HepG2 (cell line): ENCODE measurements around the gene PIGO. TPM values are rescaled to one million over a fixed set of nuclear protein-coding genes. Genes with fewer than 3 reads are reported as not detected.
A peak's percentile ranks its signal among the peaks of the same experiment; 100 is the strongest.

ENCODE experiments used
- FOXP4 ChIP-seq: sonication (generic); formaldehyde crosslinking; IDR thresholded peaks from 2 replicates; pipeline ENCODE4 v1.4.0; 2020; ENCODE audit warnings: missing genetic modification reagents
- NR2F2 ChIP-seq: IDR thresholded peaks from 2 replicates; pipeline ENCODE4 v1.6.1; 2012; ENCODE audit warnings: low read depth, inconsistent platforms, borderline replicate concordance
- RBM39 ChIP-seq: fragments of 200-400 bp; formaldehyde crosslinking; IDR thresholded peaks from one replicate; pipeline ENCODE4 v1.6.1; 2018; ENCODE audit warnings: antibody characterized with exemption, mild to moderate bottlenecking, low read depth, low read length; ENCODE audit not compliant: poor library complexity, severe bottlenecking
- REST ChIP-seq, 2 experiments: IDR thresholded peaks; 2 replicates each; pipeline ENCODE4 v1.6.1; 2011 to 2012; ENCODE audit warnings: low read length in 2 of 2, borderline replicate concordance in 1 of 2, low read depth in 1 of 2, mild to moderate bottlenecking in 1 of 2, moderate library complexity in 1 of 2
- RFX3 ChIP-seq: IDR thresholded peaks from 2 replicates; pipeline ENCODE4 v1.6.1; 2016; ENCODE audit warnings: missing biosample characterization, missing genetic modification reagents
- SOX5 ChIP-seq: IDR thresholded peaks from 2 replicates; pipeline ENCODE4 v1.6.1; 2016; ENCODE audit warnings: borderline replicate concordance
- TBX2 ChIP-seq: sonication (generic); formaldehyde crosslinking; IDR thresholded peaks from 2 replicates; pipeline ENCODE4 v1.5.0; 2020; ENCODE audit warnings: missing genetic modification reagents, mild to moderate bottlenecking, borderline replicate concordance
- U2AF1 ChIP-seq: fragments of 200-400 bp; formaldehyde crosslinking; optimal IDR thresholded peaks from 2 replicates; pipeline ENCODE3; 2017; ENCODE audit warnings: mild to moderate bottlenecking, low read depth, low read length
- ZNF101 ChIP-seq: sonication (generic); formaldehyde crosslinking; IDR thresholded peaks from 2 replicates; pipeline ENCODE4 v1.4.0; 2020; ENCODE audit warnings: mild to moderate bottlenecking, low read depth, missing genetic modification reagents, borderline replicate concordance
- ZNF260 ChIP-seq: sonication (generic); formaldehyde crosslinking; IDR thresholded peaks from 2 replicates; pipeline ENCODE4 v1.4.0; 2020; ENCODE audit warnings: missing genetic modification reagents, low read depth, mild to moderate bottlenecking, borderline replicate concordance
- ZNF263 ChIP-seq: sonication (generic); formaldehyde crosslinking; IDR thresholded peaks from 2 replicates; pipeline ENCODE4 v1.4.0; 2020; ENCODE audit warnings: missing genetic modification reagents
- ZNF44 ChIP-seq: sonication (generic); formaldehyde crosslinking; IDR thresholded peaks from 2 replicates; pipeline ENCODE4 v1.5.1; 2020; ENCODE audit warnings: mild to moderate bottlenecking, missing genetic modification reagents
- ZNF441 ChIP-seq: sonication (generic); formaldehyde crosslinking; IDR thresholded peaks from 2 replicates; pipeline ENCODE4 v1.7.0; 2021; ENCODE audit warnings: missing genetic modification reagents, borderline replicate concordance
- ZNF720 ChIP-seq: sonication (generic); formaldehyde crosslinking; IDR thresholded peaks from 2 replicates; pipeline ENCODE4 v1.4.0; 2020; ENCODE audit warnings: missing genetic modification reagents
- ZNF879 ChIP-seq: sonication (generic); formaldehyde crosslinking; IDR thresholded peaks from 2 replicates; pipeline ENCODE4 v1.8.1; 2023; ENCODE audit warnings: missing genetic modification reagents
- polyA plus RNA-seq, 8 experiments: library from polyadenylated mRNA; depleted of rRNA in 3 of 8; stranded (reverse) in 7 of 8; unstranded in 1 of 8; fragments of >200 nt; fragmentation: Illumina TruSeq in 4 of 8; extraction: Trizol in 4 of 8; gene quantifications; 2 replicates each; pipeline versions ENCODE4 v1.2.1 to v1.2.3, GENCODE V29; 2011 to 2016; ENCODE audit warnings: low read depth in 4 of 8, missing spikeins in 1 of 8, mixed read lengths in 1 of 8; ENCODE audit not compliant: insufficient read depth in 1 of 8
- total RNA-seq, 5 experiments: library from RNA; depleted of rRNA; stranded (reverse); fragments of >200 nt; fragmentation: Illumina TruSeq; extraction: Trizol; gene quantifications; 2 replicates each; pipeline ENCODE4 v1.2.3, GENCODE V29; 2016; ENCODE audit warnings: low read depth in 1 of 5
- TF ChIP-seq, protein P1 (sequence below): sonication (generic); formaldehyde crosslinking; IDR thresholded peaks from 2 replicates; pipeline ENCODE4 v1.5.0; 2020; ENCODE audit warnings: missing genetic modification reagents
- TF ChIP-seq, protein P2 (sequence below): sonication (generic); formaldehyde crosslinking; IDR thresholded peaks from 2 replicates; pipeline ENCODE4 v1.4.0; 2020; ENCODE audit warnings: missing genetic modification reagents
- TF ChIP-seq, protein P3 (sequence below): sonication (generic); formaldehyde crosslinking; IDR thresholded peaks from 2 replicates; pipeline ENCODE4 v1.9.0; 2021; ENCODE audit warnings: missing genetic modification reagents, mild to moderate bottlenecking, borderline replicate concordance

Gene PIGO
- total and polyA plus RNA-seq, 2 of the 13 experiments (the other 11 are each of a cell fraction or from before 2014, with no cell fraction given) = 20.5 to 26.2 TPM

DNA sequence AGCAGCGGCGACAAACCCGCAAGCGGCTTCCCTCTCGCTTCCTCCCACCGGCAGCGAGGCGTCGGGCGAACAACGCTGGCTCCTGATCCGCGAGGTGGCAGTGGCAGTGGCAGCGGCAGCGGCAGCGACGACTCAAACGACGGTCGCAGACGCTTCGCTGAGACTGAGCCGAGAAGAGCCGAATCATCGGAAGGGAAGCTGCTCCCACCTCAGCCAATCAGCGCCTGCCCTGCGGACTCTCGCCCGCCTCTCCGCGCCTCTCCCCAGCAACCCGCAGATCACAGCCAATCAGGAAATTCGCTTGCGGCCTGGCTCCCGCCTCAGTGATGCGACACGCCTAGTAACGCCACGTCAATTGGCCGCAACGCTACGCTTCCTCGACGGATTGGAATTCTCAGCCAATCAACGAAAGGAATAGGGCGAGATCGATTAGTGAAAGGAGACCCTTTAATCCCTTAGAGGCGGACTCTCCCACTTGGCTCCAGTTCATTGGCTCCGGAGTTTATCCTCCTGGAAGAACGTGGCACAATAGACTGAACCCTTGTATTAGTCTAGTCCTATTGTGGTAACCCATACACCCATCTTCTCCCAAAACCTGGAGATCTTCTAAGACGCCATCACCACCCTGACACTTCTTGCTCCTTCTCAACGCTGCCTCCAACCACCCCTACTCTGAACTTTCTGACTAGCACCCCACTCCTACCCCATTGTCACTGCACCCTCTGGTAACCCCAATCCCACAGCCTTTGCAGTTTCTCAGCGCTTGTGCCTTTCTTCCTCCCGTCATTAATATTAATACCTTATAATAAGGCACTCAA lies 23.7 kb downstream of the PIGO start, which contains the start of gene VCP (continued):
- TF ChIP-seq FOXP4 (CRISPR knock-in tag) = no peak
- TF ChIP-seq, protein P1, sequence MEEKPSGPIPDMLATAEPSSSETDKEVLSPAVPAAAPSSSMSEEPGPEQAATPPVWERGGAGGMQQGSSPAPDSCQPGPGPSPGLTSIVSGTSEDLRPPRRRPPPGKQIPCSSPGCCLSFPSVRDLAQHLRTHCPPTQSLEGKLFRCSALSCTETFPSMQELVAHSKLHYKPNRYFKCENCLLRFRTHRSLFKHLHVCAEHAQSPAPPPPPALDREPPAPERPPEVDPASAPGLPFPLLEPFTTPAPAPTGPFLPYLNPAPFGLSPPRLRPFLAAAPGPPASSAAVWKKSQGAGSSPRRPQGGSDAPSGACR (CRISPR knock-in tag) = no peak
- TF ChIP-seq ZNF260 (CRISPR knock-in tag) = no peak
- peak; percentile 2; the same call in 1 of the 2 replicates for TF ChIP-seq ZNF879 (CRISPR knock-in tag)
- no peak for TF ChIP-seq ZNF720 (CRISPR knock-in tag)
- no peak for TF ChIP-seq NR2F2
- TF ChIP-seq TBX2 (CRISPR knock-in tag) = peak; percentile 48; the same call in 1 of the 2 replicates
- TF ChIP-seq, protein P2, sequence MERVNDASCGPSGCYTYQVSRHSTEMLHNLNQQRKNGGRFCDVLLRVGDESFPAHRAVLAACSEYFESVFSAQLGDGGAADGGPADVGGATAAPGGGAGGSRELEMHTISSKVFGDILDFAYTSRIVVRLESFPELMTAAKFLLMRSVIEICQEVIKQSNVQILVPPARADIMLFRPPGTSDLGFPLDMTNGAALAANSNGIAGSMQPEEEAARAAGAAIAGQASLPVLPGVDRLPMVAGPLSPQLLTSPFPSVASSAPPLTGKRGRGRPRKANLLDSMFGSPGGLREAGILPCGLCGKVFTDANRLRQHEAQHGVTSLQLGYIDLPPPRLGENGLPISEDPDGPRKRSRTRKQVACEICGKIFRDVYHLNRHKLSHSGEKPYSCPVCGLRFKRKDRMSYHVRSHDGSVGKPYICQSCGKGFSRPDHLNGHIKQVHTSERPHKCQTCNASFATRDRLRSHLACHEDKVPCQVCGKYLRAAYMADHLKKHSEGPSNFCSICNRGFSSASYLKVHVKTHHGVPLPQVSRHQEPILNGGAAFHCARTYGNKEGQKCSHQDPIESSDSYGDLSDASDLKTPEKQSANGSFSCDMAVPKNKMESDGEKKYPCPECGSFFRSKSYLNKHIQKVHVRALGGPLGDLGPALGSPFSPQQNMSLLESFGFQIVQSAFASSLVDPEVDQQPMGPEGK (CRISPR knock-in tag) = 0 out of 2 replicates have a peak, but pooled peaks have one; percentile 24
- no peak for TF ChIP-seq SOX5 (CRISPR knock-in tag)
- no peak; the same call in 1 of the 2 replicates for TF ChIP-seq ZNF263 (CRISPR knock-in tag)
- no peak for TF ChIP-seq ZNF101 (CRISPR knock-in tag)
- peak; percentile 68; the same call in 1 of the 2 replicates for TF ChIP-seq RFX3 (CRISPR knock-in tag)
- TF ChIP-seq RBM39 = peak; percentile 78
- TF ChIP-seq ZNF44 (CRISPR knock-in tag) = no peak; the same call in 1 of the 2 replicates
- TF ChIP-seq ZNF441 = peak; percentile 25; the same call in 1 of the 2 replicates
- TF ChIP-seq, protein P3, sequence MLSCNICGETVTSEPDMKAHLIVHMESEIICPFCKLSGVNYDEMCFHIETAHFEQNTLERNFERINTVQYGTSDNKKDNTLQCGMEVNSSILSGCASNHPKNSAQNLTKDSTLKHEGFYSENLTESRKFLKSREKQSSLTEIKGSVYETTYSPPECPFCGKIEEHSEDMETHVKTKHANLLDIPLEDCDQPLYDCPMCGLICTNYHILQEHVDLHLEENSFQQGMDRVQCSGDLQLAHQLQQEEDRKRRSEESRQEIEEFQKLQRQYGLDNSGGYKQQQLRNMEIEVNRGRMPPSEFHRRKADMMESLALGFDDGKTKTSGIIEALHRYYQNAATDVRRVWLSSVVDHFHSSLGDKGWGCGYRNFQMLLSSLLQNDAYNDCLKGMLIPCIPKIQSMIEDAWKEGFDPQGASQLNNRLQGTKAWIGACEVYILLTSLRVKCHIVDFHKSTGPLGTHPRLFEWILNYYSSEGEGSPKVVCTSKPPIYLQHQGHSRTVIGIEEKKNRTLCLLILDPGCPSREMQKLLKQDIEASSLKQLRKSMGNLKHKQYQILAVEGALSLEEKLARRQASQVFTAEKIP (CRISPR knock-in tag) = no peak
- TF ChIP-seq REST (IDR thresholded peaks at IDR 0.05; ENCODE audit: borderline replicate concordance in 1 of 2, low read depth in 1 of 2, low read length in 2 of 2) = no peak
- no peak for TF ChIP-seq U2AF1
